Karpas-422 (cell line): ENCODE measurements around the gene NPAS3. TPM values are rescaled to one million over a fixed set of nuclear protein-coding genes. Genes with fewer than 3 reads are reported as not detected.

ENCODE experiments used
- DNase-seq: peaks from one replicate; pipeline ENCODE4 v3.0.0-alpha.2; 2015
- H2AFZ ChIP-seq: fragments of 200-600 bp; sonication (generic); 2 replicates; pipeline ENCODE4 v1.6.1; 2014; ENCODE audit warnings: antibody characterized with exemption, low read length, mixed read lengths
- H3K27ac ChIP-seq: fragments of 200-600 bp; sonication (generic); 2 replicates; pipeline ENCODE4 v1.5.1; 2014; ENCODE audit warnings: mild to moderate bottlenecking, low read length, moderate library complexity
- H3K27me3 ChIP-seq: fragments of 200-600 bp; sonication (generic); 2 replicates; pipeline ENCODE4 v1.6.1; 2014; ENCODE audit warnings: low read length, mixed read lengths
- H3K36me3 ChIP-seq: fragments of 200-600 bp; sonication (generic); 2 replicates; pipeline ENCODE4 v1.6.1; 2014; ENCODE audit warnings: low read length, mixed read lengths; ENCODE audit not compliant: insufficient read depth
- H3K4me1 ChIP-seq: fragments of 200-600 bp; sonication (generic); 2 replicates; pipeline ENCODE4 v1.6.1; 2014; ENCODE audit warnings: mild to moderate bottlenecking, low read length, mixed read lengths
- H3K4me2 ChIP-seq: fragments of 200-600 bp; sonication (generic); 2 replicates; pipeline ENCODE4 v1.6.1; 2014; ENCODE audit warnings: low read length, low read depth, mild to moderate bottlenecking; ENCODE audit not compliant: poor library complexity, severe bottlenecking
- H3K4me3 ChIP-seq: fragments of 200-600 bp; sonication (generic); 2 replicates; pipeline ENCODE4 v1.5.1; 2014; ENCODE audit warnings: mild to moderate bottlenecking, antibody characterized with exemption, low read length, mixed read lengths
- H3K79me2 ChIP-seq: fragments of 200-600 bp; sonication (generic); 2 replicates; pipeline ENCODE4 v1.6.1; 2014; ENCODE audit warnings: mild to moderate bottlenecking, low read length, mixed read lengths
- H3K9ac ChIP-seq: fragments of 200-600 bp; sonication (generic); 2 replicates; pipeline ENCODE4 v1.6.0; 2014; ENCODE audit warnings: low read length
- H3K9me2 ChIP-seq: fragments of 200-600 bp; sonication (generic), shearing (Covaris generic); replicated peaks from 2 replicates; pipeline ENCODE4 v1.6.0; 2014; ENCODE audit warnings: mild to moderate bottlenecking, low read length, moderate library complexity; ENCODE audit not compliant: insufficient read depth
- H3K9me3 ChIP-seq: fragments of 300-700, 200-600 bp; sonication (generic); 2 replicates; pipeline ENCODE4 v1.6.1; 2014; ENCODE audit warnings: low read length, mixed read lengths
- H4K20me1 ChIP-seq: fragments of 200-600 bp; sonication (generic); 2 replicates; pipeline ENCODE4 v1.6.1; 2014; ENCODE audit warnings: mild to moderate bottlenecking, antibody characterized with exemption, low read length, low read depth; ENCODE audit not compliant: insufficient read depth
- total RNA-seq: library from RNA; depleted of rRNA; stranded (reverse); fragments of >200 nt; shearing (Covaris generic); gene quantifications from 2 replicates; pipeline ENCODE4 v1.2.3, GENCODE V29; 2014; ENCODE audit warnings: low replicate concordance

Gene NPAS3
- total RNA-seq, 1 experiment from 2014 or later: 1.6 TPM

DNA sequence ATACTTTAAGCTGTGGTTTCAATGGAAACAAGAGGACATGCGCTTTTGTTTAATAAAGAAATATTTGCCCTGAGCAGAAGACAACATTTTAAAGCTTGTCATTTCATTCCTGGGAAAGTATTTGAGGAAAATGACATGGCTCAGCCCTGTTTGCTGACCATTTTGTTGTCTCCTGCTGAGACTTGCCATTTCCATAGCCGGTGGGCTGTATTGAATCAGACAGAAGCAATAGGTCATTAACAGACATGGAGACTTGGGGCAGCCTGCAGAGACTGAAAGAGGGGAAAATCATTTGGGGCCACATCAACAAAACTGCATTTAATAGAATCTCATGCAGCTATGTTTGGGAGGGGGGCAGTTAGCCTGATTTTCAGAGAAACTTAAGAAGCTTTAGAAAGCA is 443.0 kb downstream of the NPAS3 start:
- H4K20me1 ChIP-seq: no peaks in the 10 kb centered on the region
- no peak for DNase-seq
- H3K79me2 ChIP-seq: no peaks in the 10 kb centered on the region
- no peaks in the 10 kb centered on the region for H3K4me1 ChIP-seq
- H3K4me3 ChIP-seq: no peak overlapping the region
- H3K36me3 ChIP-seq: no peaks in the 10 kb centered on the region
- no peak overlapping the region for H3K27ac ChIP-seq
- H2AFZ ChIP-seq: no peak overlapping the region
- H3K27me3 ChIP-seq: no peaks in the 10 kb centered on the region
- H3K9me3 ChIP-seq: no peaks in the 10 kb centered on the region
- H3K9me2 ChIP-seq: no peaks in the 10 kb centered on the region
- no peak overlapping the region for H3K9ac ChIP-seq
- no peak overlapping the region for H3K4me2 ChIP-seq

DNA sequence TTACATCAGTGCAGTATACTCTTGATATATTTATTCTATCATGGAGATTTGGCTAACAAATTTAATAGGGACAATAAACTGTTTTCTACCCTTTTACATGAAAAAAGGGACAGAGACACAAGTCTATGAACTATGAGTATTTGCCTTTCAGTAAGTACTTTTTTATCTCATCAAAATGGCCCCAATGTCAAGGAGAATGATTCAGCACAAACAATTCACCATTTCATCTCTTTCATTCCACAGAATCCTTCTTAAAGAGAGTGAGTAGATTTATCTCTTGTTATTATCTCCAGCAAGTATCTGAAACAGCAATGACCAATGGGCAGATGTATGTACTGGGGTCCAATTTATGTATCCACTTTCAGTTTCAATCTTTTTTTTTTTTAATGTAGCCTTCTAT is 447.5 kb downstream of the NPAS3 start:
- Histone ChIP-seq H3K79me2 (no peaks in the 10 kb centered on the region), H4K20me1 (no peaks in the 10 kb centered on the region), H3K27me3 (no peaks in the 10 kb centered on the region), H3K36me3 (no peaks in the 10 kb centered on the region), H3K9me2 (no peaks in the 10 kb centered on the region), H2AFZ (no peak overlapping the region), H3K9ac (no peak overlapping the region), H3K4me3 (no peak overlapping the region), H3K4me1 (no peaks in the 10 kb centered on the region), H3K9me3 (no peaks in the 10 kb centered on the region), H3K27ac (no peak overlapping the region), H3K4me2 (no peak overlapping the region)
- DNase-seq: no peak

GRCh38 chr14:33386781-33387180 is 448.1 kb downstream of the NPAS3 start:
- H3K9me3 ChIP-seq: no peaks in the 10 kb centered on the region
- no peak for DNase-seq
- no peaks in the 10 kb centered on the region for H3K4me1 ChIP-seq
- H3K9me2 ChIP-seq: no peaks in the 10 kb centered on the region
- H3K27me3 ChIP-seq: no peaks in the 10 kb centered on the region
- H3K79me2 ChIP-seq: no peaks in the 10 kb centered on the region
- H3K9ac ChIP-seq: no peak overlapping the region
- H2AFZ ChIP-seq: no peak overlapping the region
- no peak overlapping the region for H3K4me2 ChIP-seq
- H4K20me1 ChIP-seq: no peaks in the 10 kb centered on the region
- H3K4me3 ChIP-seq: no peak overlapping the region
- H3K36me3 ChIP-seq: no peaks in the 10 kb centered on the region
- H3K27ac ChIP-seq: no peak overlapping the region

DNA sequence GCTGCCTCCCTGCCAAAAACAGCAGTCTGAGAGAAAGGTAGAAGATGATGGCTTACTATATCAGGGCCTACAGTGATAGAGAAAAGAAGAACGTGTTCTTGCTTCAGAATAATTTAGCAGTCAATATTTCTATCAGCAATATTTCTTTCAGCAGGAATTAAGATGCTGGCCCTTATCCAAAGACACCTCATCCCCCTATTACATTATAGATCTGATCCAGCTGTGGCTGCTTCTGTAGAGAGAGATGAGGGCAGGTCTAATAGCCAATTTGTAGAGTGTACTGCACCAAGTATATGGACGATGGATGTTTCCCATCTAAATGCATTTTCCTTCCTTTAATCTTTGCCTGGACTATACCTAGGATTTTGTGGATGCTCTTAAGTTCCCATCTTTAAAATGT is 451.7 kb downstream of the NPAS3 start:
- Histone ChIP-seq H3K36me3 (no peaks in the 10 kb centered on the region), H3K9me2 (no peaks in the 10 kb centered on the region), H3K9me3 (no peaks in the 10 kb centered on the region), H3K79me2 (no peaks in the 10 kb centered on the region), H3K9ac (no peak overlapping the region), H4K20me1 (no peaks in the 10 kb centered on the region), H3K27me3 (no peaks in the 10 kb centered on the region), H2AFZ (no peak overlapping the region), H3K27ac (no peak overlapping the region), H3K4me3 (no peak overlapping the region), H3K4me1 (no peaks in the 10 kb centered on the region), H3K4me2 (no peak overlapping the region)
- DNase-seq: no peak

- Histone ChIP-seq H3K9me2 (no peaks in the 10 kb centered on the region), H3K9ac (no peak overlapping the region), H3K27ac (no peak overlapping the region), H4K20me1 (no peaks in the 10 kb centered on the region), H3K9me3 (no peaks in the 10 kb centered on the region), H3K4me3 (no peak overlapping the region), H3K79me2 (no peaks in the 10 kb centered on the region), H3K4me1 (no peaks in the 10 kb centered on the region), H3K36me3 (no peaks in the 10 kb centered on the region), H3K27me3 (no peaks in the 10 kb centered on the region), H2AFZ (no peak overlapping the region), H3K4me2 (no peak overlapping the region)
- DNase-seq: no peak
These were observed 454.7 kb downstream of the NPAS3 start for GRCh38 chr14:33393231-33393894.

GRCh38 chr14:33393895-33394368 is 455.3 kb downstream of the NPAS3 start:
- Histone ChIP-seq H3K9me2 (no peaks in the 10 kb centered on the region), H3K4me3 (no peak overlapping the region), H3K79me2 (no peaks in the 10 kb centered on the region), H3K4me1 (no peaks in the 10 kb centered on the region), H3K9ac (no peak overlapping the region), H3K4me2 (no peak overlapping the region), H3K27me3 (no peaks in the 10 kb centered on the region), H2AFZ (no peak overlapping the region), H3K27ac (no peak overlapping the region), H3K9me3 (no peaks in the 10 kb centered on the region), H4K20me1 (no peaks in the 10 kb centered on the region), H3K36me3 (no peaks in the 10 kb centered on the region)
- DNase-seq: no peak

DNA sequence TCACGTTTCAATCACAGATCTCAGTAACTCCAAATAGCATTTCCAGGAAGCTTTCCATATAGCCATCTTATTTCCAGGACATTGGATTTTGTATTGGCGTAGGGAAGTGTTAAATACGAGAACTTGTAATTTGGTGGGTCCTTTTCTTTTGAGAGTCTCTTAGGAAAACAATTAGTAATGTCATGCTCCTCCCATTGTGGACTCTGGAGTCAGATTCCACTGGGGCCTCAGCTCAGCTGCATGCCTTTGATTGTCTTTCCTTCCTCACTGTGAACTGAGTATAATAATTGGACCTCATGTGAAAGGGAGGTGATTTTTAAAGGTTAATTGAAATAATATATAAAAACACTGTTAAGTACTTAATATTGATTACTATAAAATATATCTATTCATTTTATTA is 462.6 kb downstream of the NPAS3 start:
- H3K79me2 ChIP-seq: no peaks in the 10 kb centered on the region
- H3K9me2 ChIP-seq: no peaks in the 10 kb centered on the region
- no peaks in the 10 kb centered on the region for H3K4me1 ChIP-seq
- H3K4me2 ChIP-seq: no peak overlapping the region
- no peak overlapping the region for H3K27ac ChIP-seq
- DNase-seq: no peak
- H3K9ac ChIP-seq: no peak overlapping the region
- H3K4me3 ChIP-seq: no peak overlapping the region
- no peaks in the 10 kb centered on the region for H3K36me3 ChIP-seq
- H3K9me3 ChIP-seq: no peaks in the 10 kb centered on the region
- H3K27me3 ChIP-seq: no peaks in the 10 kb centered on the region
- H2AFZ ChIP-seq: no peak overlapping the region
- no peaks in the 10 kb centered on the region for H4K20me1 ChIP-seq

DNA sequence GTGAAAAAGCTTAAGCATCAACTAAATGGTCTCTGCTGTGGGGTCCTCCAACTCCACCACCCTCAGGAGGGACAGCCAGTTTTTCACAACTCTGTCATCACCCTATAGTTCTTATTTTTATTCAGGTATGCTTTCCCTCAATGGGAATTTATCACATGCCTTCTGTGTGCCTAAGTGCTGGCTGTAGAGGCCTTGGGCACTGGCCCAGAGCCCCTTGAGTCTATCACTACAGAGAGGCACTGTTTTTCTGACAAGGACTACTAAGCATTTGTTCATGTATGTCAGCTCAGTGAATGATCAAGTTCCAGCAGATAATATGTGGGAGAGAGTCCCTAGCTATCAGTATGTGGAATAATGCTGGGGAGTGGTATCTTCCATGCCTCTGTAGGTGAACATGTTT is 463.9 kb downstream of the NPAS3 start:
- no peaks in the 10 kb centered on the region for H3K79me2 ChIP-seq
- H3K9ac ChIP-seq: no peak overlapping the region
- no peak overlapping the region for H3K27ac ChIP-seq
- no peak for DNase-seq
- no peaks in the 10 kb centered on the region for H3K9me3 ChIP-seq
- H3K4me3 ChIP-seq: no peak overlapping the region
- H2AFZ ChIP-seq: no peak overlapping the region
- no peaks in the 10 kb centered on the region for H3K9me2 ChIP-seq
- no peaks in the 10 kb centered on the region for H3K4me1 ChIP-seq
- H3K4me2 ChIP-seq: no peak overlapping the region
- no peaks in the 10 kb centered on the region for H3K36me3 ChIP-seq
- H3K27me3 ChIP-seq: no peaks in the 10 kb centered on the region
- H4K20me1 ChIP-seq: no peaks in the 10 kb centered on the region
